T-helper 9 cell (primary cell): Measurements from ENCODE around the gene GLS.
"Not testable (repeated sequence)": the region's sequence is repeated elsewhere in the genome, so short reads cannot be mapped to it uniquely, and the experiment has no call there.

ENCODE experiments used
- DNase-seq: peaks from one replicate; pipeline ENCODE4 v3.0.0-alpha.2; 2020

Gene GLS

DNA sequence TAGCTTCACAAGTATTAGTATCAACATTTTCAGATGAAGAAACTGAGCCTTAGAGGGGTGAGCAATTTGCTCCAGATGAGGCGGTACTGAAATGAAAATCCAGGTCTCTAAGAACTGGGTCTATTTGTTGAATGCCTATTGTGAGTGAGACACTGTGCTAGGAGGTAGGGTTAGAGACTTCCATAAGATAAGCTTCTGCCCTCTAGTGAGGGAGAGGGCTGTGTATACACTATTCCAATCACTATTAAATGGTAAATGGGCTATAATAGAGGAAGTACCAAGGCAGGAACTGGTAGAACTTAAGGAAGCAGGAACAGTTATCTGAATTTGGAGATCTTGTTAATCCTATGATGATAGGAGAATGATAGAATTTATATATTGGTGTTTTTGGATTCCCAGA is 23.6 kb upstream of the GLS start:
- no peak for DNase-seq

DNA sequence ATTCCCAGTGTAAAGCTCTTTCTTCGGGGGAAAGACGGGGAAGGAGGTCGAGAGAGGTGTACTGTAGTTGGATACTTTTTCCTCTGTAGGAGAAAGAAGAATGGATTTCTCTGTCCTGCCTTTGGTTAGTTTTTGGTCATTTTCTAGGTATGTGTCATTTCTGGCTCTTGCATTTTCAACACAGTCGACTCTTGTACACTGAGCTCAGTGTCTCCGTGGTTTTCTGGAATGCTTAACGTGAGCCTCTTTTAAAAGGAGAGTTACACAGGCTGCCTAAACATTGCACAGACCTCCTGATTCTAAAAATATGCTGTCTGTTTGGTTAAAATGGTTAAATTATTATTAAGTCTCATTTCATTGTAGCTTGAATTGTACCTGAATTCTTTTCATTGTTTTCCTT is 21.8 kb upstream of the GLS start:
- DNase-seq: no peak

DNA sequence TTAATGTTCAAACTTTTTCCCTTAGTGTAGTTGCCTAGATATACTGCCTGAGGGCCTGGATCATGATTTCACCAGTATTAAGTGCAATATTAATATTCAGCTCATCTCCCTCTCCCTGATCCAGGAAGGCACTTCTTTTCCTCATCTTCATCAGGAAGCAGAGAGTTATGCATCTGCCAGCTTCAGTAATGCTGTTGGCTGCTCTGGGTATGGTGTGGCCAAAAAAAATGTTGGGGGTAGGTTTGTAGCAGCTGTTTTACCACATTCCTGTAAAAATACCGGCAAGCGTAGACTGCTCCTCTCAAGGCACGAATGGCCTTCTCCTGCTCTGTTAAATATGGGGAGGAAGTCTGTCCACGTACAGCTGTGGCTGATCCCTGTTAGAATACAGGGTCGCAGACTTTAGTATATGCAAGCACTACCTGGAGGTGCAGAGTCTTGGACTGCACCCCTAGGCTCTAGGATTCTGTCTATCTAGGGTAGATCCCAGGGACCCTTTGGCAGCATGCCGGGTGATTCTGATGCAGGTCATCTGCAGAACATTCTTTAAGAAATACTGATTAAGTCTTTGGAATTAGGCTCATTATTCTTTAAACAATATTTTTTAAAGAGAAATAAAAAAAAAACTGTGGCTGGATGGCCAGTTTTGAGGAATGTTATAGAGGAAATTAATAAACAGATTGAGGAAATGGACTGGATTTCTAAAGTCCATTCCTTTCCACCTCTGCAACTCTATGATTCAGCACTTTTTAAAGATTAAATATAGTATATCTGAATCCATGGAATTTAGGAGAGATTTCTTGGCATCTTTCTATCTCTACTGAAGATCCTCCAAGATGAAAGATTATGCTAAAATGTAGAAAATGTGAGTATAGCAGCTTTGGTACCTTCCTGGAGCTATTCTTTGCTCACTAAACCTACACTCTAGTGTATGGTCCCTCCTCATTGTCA is 21.0 kb upstream of the GLS start:
- DNase-seq: no peak

DNA sequence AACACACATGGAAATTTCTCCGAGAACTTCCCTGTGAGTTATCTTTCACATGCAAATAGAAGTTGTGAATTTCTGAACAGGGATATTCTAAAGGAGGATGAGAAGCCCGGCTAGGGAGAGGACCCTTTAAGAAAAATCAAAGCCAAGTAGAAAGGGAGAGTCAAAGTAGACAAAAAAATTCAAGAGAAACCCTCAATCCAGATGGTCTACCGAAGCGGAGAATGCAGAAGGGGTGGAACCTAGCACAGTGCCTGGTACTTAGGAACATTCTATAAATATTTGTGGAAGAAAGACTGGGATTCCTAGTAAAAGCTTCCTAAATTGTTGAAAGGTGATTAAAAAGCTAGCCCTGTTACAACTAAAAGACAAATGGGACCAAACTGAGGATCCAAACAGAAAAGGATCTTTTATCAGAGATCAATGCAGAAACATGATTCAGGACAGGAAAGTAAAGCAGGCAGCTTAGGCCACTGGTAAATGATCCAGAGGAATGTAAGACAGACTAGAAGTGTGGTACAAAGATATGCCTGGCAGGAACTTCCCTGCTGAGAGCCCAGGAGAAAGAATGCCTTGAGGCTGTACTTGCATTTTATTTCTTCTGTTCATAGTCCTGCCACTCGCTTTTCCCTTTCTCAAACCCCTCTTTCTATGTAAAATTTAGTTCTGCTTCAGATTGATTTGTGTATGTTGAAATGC is 19.5 kb upstream of the GLS start:
- DNase-seq: no peak

DNA sequence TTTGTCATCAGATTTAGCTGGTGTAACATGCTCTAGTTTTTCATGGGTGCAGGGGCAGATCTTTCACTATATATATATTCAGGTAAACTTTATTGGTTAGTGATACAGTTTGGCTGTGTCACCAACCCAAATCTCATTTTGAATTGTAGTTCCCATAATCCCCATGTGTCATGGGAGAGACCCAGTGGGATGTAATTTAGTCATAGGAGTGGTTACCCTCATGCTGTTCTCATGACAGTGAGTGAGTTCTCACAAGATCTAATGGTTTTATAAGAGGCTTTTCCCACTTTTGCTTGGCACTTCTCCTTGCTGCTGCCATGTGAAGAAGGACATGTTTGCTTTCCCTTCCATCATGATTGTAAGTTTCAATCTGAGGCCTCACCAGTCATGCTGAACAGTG is 18.5 kb upstream of the GLS start:
- DNase-seq: not testable (repeated sequence)

DNA sequence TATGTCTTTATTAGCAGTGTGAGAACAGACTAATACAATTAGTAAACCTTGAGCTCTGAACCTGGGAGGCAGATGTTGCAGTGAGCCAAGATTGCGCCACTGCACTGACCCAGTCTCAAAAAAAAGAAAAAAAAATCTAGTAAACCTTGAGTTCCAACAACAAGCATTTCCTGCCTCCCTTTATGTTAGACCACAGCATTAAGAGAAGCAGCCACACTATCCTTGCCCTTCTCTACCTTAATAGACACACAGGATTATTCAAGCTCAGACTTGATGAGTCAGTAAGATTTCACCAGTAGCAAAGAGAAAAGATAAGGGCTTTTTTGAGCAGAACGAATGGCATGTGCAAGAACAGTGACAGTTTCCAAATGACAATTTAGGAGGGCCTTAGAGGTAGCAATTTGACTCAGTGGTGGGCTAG is 18.0 kb upstream of the GLS start:
- no peak for DNase-seq

DNA sequence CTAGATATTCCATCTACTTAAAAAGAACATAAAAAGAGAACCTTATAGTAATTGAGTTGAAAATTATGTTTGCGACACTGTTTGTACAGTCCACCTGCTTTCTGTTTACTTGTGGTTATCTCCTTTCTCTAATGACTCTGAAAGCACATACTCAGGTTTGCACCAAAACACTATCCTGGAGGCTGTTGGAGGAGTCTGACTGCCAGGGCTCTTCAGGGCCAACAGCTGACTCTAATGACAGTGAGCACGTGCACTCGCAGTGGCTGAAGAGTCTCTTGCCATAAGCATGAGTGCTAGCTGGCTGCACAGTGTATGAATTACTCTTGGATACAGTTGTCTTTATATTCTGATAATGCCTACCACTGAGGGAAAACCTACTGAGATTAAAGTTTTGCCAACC is 16.7 kb upstream of the GLS start:
- DNase-seq: no peak

DNA sequence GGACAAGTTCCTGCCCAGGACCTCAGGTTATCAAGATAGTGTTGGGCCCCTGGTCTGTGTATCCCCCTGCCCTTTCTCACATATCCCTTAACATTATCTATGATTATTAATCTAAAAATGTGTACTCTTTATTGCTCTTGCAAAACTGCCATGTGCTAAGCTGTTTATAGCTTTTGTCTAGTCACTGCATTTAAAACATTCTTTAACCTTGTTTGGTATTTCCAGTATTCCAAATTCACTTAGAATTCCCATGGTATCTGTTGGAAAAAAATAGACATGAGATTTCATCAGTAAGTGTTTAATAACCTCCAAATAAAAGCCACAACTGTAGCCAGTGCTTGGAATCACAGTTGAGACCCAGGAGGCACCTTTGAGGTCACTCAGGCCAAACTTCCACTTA is 16.2 kb upstream of the GLS start:
- DNase-seq: no peak

DNA sequence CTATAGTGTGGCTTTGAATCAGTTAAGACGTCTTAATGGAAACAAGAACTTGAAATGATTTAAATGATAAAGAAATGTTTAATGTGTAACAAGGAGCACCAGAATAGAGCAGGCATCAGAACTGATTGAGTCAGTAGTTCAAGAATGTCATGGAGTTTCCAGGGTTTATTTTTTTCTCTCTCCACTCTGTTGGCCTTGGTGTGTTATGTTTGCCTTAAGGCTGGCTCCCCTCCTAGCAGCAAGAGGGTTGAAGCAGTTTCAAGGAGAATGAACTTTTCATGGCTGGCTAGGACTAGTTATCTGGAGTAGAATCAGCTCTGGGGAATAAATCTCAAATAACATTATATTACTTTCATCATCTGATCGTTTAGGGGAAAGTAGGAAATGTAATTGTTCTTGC is 13.4 kb upstream of the GLS start:
- no peak for DNase-seq

DNA sequence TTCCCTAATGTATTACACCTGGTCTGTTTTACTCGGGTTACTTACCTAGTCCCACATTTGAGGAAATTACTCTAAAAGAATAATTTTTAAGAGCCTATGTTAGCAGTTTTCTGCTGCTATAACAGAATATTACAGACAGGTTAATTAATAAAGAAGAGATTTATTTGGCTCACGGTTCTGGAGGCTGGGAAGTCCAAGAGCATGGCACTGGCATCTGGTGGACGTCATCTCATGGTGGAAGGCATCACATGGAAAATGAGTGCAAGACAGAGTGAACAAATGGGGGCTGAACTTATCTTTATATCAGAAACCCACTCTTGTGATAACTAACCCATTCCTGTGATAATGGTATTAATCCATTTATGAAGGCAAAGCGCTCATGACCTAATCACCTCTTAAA is 12.8 kb upstream of the GLS start:
- no peak for DNase-seq

DNA sequence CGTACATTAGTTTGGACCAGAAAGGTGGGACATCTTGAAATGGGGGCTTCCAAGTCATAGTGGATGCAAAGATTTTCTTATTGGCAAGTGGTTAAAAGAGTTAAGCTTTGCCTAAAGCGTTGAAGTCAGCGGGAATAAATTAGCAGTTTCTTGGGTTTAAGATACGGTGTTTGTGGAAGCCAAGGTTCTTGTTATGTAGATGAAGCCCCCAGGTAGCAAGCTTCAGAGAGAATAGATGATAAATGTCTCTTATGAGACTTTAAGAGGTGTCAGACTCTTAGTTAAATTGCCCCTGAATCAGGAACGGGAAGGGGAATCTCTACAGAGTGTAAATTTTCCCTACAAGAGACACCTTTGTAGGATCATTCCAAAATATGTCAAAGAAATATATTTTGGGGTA is 10.9 kb upstream of the GLS start:
- no peak for DNase-seq

DNA sequence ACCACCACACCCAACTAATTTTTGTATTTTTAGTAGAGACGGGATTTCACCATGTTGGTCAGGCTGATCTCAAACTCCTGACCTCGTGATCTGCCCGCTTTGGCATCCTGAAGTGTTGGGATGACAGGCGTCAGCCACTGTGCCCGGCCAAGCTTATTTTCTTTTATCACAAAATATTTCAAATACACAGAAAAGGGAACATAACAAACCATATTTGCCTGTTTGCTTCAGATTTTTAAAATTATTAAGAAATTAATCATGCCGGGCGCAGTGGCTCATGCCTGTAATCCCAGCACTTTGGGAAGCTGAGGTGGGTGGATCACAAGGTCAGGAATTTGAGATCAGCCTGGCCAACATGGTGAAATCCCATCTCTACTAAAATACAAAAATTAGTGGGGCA is 7.2 kb upstream of the GLS start:
- DNase-seq: not testable (repeated sequence)

DNA sequence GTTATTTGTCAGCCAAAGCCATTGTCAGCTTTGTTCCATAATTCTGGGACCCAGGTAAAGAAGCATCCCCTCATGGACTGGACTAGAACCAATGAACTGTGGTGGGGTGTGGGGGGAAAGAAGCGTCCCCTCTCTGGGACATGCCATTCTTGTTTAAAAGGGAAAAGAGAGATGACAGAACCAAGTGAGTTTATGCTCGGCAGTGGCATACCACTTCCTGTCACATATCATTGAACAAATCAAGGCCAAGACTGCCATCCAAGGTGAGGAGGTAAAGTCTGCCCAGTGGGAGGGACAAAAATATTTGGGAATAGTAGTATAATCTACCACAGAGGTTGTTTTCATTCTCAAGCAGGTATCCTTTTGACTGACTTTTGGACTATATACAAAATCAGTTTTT is 4.7 kb upstream of the GLS start:
- DNase-seq: no peak

DNA sequence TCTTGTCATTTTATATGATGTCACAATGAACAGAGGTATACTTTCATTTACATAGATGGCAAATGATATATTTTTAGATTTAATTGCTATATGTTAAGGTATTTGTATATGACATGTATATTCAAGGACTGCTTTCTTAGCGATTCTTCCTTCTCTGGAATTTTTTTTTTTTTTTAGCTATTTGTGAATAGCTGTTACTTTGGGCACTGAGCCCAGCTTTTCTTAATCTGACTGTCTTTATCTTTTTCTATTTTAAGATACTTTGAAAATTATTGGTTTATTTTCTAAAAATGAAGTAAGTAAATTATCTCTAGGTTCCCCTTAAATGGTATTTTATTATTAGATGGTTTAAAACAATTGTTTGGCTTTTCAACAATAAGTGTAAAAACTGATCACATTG is 4.0 kb upstream of the GLS start:
- DNase-seq: no peak

DNA sequence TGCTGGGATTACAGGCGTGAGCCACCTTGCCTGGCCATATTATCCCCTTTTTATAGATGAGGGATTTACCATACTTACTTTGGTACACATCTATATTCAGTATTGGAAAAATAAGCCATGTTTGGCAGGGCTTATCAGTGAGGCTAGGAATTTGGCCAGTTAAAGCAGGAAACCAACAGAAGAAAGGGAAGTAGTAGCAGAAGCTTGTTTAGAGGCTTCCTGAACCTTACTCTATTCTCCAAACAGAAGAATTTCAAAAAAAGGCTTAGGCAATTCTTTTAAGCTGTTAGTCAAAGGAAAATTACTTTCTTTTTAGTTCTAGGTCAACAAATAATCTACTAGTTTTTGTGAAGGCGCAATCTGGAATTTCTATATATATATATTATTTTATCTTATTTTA is 3.2 kb upstream of the GLS start:
- DNase-seq: no peak

DNA sequence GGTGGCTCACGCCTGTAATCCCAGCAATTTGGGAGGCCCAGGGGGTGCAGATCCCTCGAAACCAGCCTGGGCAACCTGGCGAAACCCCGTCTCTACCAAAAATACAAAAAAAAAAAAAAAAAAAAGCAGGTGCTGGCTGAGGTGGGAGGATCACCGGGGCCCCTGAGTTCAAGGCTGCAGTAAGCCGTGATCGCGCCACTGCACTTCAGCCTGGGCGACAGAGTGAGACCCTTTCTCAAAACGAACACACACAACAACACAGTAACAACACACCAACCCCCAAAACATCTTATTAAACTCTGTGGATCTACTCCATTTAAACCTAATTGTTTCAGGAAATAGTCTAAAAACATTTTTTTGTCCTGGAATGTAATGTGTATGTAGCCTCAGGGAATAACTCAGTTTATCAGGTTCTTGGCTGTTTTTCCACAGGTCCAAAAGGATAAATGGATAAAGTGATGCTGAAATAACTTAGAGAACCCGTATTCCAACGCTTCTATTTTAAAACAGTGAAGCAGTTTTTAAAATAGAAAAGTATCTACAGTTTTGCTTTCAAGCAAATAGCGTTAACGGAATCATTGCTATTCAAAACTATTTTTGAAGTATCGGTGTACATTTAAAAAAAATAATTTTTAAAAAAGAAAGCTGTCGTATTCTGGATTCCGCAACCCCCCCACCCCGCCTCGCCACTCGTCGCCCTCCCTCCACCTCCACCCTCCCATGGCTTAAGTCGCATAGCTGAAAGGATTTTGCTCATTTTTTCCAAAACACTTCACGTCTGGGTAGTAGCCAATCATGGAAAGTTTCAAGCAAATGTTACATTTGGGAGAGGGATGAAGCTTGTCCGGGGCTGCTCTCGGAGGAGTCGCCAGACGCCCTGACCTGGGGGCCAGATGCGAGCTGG is 895 bp upstream of the GLS start:
- peak; percentile 26 for DNase-seq

DNA sequence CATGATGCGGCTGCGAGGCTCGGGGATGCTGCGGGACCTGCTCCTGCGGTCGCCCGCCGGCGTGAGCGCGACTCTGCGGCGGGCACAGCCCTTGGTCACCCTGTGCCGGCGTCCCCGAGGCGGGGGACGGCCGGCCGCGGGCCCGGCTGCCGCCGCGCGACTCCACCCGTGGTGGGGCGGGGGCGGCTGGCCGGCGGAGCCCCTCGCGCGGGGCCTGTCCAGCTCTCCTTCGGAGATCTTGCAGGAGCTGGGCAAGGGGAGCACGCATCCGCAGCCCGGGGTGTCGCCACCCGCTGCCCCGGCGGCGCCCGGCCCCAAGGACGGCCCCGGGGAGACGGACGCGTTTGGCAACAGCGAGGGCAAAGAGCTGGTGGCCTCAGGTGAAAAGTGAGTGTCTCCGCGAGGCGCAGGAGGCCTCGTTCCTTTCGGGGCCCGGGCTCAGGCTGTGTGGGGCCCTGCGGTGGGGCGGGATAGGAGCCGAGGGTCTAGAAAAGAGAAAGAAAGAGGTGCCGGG is 520 bp downstream of the GLS start:
- no peak for DNase-seq

DNA sequence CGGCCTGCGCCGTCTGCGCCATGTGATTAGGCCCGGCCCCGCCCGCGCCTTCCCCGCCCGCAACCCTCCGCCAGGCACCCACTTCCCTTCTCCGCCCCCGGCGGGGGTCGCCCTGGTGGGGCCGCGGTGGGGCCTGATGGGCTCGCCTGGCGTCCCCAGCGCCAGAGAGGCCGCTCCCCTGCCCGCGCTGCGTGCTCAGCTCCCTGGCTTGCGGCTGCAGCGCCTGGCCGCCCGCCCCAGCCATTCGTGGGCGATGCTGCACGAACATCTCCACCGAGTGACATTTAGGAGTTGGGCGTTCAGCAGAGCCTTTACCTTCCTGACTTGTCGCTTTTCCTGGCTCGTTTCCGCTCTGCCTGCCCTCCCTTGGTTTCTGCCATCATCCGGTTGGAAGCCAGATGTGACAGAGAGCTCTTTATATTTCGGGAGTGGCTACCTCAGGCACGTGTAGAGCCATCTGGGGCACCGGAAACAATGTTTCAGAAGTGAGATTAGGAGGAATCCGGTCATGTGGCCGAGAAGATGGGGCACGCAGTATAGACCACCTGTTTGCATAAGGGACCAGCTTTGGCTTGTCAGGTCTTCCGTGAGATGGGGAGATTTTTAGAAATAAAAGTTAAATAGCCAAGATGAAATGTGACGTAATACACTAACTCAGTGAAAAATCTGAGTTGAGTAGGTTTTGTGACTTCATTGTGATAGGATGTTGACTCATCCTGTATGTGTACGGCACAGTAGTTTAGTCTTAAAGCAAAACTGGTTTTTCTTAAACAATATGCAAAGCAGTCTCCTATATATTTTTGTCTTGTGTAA is 1.2 kb downstream of the GLS start:
- peak; percentile 60 for DNase-seq

DNA sequence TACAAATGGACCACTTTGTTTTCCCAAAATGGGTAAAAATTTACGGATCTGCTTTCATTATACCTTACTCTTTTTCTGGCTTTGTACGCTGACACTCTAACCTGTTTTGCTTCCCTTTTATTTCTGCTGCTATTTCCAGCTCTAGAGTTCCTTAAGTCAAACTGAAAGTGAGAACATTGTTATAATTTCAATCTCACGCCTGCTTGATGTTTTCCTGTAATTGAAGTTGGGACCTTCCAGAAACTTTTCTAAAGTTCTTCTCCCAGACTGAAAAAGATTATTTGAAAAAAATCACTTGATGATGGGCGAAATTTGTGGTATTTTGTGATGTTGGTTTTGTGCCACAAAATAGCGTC is 1.8 kb downstream of the GLS start:
- DNase-seq: no peak

DNA sequence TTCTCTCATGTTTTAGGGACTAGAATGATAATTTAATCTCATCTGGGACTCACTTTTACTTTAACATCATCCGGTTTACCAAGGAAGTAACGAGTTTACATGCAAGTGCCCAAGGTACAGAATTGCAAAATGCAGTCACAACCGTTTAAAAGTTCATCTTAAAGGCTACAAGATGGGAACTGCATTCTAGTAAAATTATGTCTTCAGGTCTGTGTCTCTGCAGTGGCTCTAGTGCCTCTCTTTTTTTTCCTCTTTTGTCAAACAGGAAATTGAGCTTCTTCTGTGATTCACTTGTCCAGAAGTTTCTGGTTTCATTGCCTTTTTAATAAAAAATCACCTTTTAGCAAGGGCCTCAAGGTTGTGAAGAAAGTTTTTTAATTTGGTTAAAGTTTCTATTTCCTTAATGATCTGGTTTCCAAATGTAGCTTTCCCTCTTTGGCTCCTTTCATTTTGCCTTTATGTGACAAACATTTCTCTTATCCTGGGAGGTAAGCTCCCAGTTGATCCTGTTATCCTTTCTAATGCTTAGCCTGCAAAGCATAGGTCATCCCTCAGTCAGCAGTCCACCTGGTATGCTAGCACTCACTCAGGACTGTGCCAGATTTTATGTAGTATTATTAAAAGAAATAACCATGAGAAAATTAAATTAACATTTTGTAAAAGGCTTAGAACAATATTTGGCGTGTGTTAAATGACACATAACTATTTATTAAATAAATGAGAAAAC is 2.4 kb downstream of the GLS start:
- no peak for DNase-seq

DNA sequence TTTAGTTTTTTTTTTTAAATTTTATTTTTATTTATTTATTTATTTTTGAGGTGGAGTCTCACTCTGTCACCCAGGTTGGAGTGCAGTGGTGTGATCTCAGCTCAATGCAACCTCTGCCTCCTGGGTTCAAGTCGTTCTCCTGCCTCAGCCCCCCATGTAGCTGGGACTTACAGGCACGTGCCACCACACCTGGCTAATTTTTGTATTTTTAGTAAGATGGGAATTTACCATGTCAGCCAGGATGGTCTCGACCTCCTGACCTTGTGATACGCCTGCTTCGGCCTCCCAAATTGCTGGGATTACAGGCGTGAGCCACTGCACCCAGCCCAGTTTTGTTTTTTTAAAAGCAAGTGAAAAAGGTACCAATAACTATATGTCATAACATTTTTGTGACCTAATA is 5.2 kb downstream of the GLS start:
- DNase-seq: not testable (repeated sequence)

DNA sequence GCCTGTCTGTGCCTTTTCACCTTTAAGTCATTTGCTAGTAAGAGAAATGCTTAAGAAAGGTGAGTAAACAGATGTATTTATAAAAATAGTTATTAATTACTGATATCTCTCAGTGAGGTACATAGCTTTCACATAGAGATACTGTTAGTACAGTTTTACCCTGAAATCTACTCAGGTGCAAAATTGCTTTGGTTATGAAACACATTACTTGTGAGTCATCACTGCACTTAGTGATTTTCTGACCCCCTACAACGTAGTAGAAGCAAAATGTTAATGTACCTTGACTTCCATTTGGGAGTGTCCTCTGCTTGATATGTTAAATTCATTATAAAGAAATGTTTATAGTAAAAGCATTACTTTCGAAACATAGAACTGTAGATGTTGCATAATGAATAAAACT is 6.5 kb downstream of the GLS start:
- DNase-seq: no peak
